CD4-positive, CD25-positive, alpha-beta regulatory T cell (primary cell): Measurements from ENCODE around the gene ZNF277. TPM values are rescaled to one million over a fixed set of nuclear protein-coding genes. Genes with fewer than 3 reads are reported as not detected.

ENCODE experiments used
- ATAC-seq, 2 donors: fragments of 150-1000 bp; cut with Tn5 transposase; one replicate each; pipeline ENCODE4 v1.10.0; 2021; ENCODE audit warnings: low read depth in 2 of 2, moderate number of reproducible peaks in 2 of 2, moderate library complexity in 1 of 2
- DNase-seq, 3 donors: peaks; one replicate each; pipeline versions ENCODE4 v3.0.0 to v3.0.0-alpha.2; 2012 to 2022; ENCODE audit warnings: mixed read lengths in 1 of 3
- H3K27ac ChIP-seq: one replicate; pipeline ENCODE4 v1.7.0; 2013; ENCODE audit warnings: mild to moderate bottlenecking, low read length; ENCODE audit not compliant: insufficient read depth, poor library complexity, severe bottlenecking
- H3K27me3 ChIP-seq: one replicate; pipeline ENCODE4 v1.7.0; 2013; ENCODE audit warnings: low read length; ENCODE audit not compliant: control insufficient read depth, insufficient read depth
- H3K36me3 ChIP-seq: one replicate; pipeline ENCODE4 v1.7.0; 2013; ENCODE audit warnings: mild to moderate bottlenecking, low read length, moderate library complexity; ENCODE audit not compliant: control insufficient read depth, insufficient read depth
- H3K4me1 ChIP-seq: 2 replicates; pipeline ENCODE4 v1.7.0; 2013; ENCODE audit warnings: mild to moderate bottlenecking, low read length; ENCODE audit not compliant: insufficient read depth, control insufficient read depth, poor library complexity, severe bottlenecking
- H3K4me3 ChIP-seq: one replicate; pipeline ENCODE4 v1.7.0; 2013; ENCODE audit warnings: low read depth, mild to moderate bottlenecking, low read length, moderate library complexity
- H3K9me3 ChIP-seq, 2 experiments: 1 replicate in 1 of 2; 2 replicates in 1 of 2; pipeline ENCODE4 v1.7.0; 2013; ENCODE audit warnings: low read length in 2 of 2, mild to moderate bottlenecking in 1 of 2, moderate library complexity in 1 of 2; ENCODE audit not compliant: control insufficient read depth in 2 of 2
- H3K27ac Mint-ChIP-seq, 3 donors: one replicate each; pipeline ENCODE4 v1.8.0; 2020 to 2022; ENCODE audit warnings: mild to moderate bottlenecking in 3 of 3, mixed read lengths in 3 of 3, moderate library complexity in 2 of 3
- H3K27me3 Mint-ChIP-seq: one replicate; pipeline ENCODE4 v1.8.0; 2022; ENCODE audit warnings: mild to moderate bottlenecking, mixed read lengths
- H3K36me3 Mint-ChIP-seq: one replicate; pipeline ENCODE4 v1.8.0; 2020; ENCODE audit warnings: mixed read lengths
- H3K4me1 Mint-ChIP-seq, 4 donors: one replicate each; pipeline ENCODE4 v1.8.0; 2020 to 2022; ENCODE audit warnings: mixed read lengths in 4 of 4, mild to moderate bottlenecking in 1 of 4
- H3K4me3 Mint-ChIP-seq, 4 donors: one replicate each; pipeline ENCODE4 v1.8.0; 2020 to 2022; ENCODE audit warnings: mild to moderate bottlenecking in 4 of 4, mixed read lengths in 4 of 4, moderate library complexity in 3 of 4
- H3K9me3 Mint-ChIP-seq, 7 donors: one replicate each; pipeline ENCODE4 v1.8.0; 2020 to 2022; ENCODE audit warnings: mixed read lengths in 7 of 7, mild to moderate bottlenecking in 3 of 7, moderate library complexity in 2 of 7
- polyA plus RNA-seq, 4 donors: library from polyadenylated mRNA; unstranded; fragments of 300-500 nt; fragmentation: Illumina TruSeq; gene quantifications; one replicate each; pipeline ENCODE4 v1.2.3, GENCODE V29; 2021
- total RNA-seq: library from RNA; stranded (reverse); gene quantifications from one replicate; pipeline ENCODE4 v1.2.3, GENCODE V29; 2022

The ZNF277 gene
- total and polyA plus RNA-seq, 5 donors from 2014 or later: 24.7 to 29.0 (median 26.8) TPM

GRCh38 chr7:112272921-112273561 lies 66.5 kb downstream of the ZNF277 start:
- Histone ChIP-seq H3K9me3 (no peaks in the 10 kb centered on the region), H3K36me3 (no peaks in the 10 kb centered on the region), H3K27me3 (no peaks in the 10 kb centered on the region), H3K4me1 (no peaks in the 10 kb centered on the region), H3K4me3 (no peak overlapping the region), H3K27ac (no peak overlapping the region)
- Mint-ChIP-seq H3K36me3 (peaks cover 4% of the 10 kb centered on the region), H3K27ac (peak overlapping the region in 1 of 3 donors; percentile 30), H3K4me1 (peaks cover under 1 to 24% (median 16%) of the 10 kb centered on the region in 4 donors), H3K9me3 (peaks cover 0 to 1% (median 0%) of the 10 kb centered on the region in 7 donors), H3K4me3 (no peak overlapping the region), H3K27me3 (no peaks in the 10 kb centered on the region)
- peak in 1 of 2 donors; percentile 53 for ATAC-seq
- peak in 1 of 3 donors; percentile 54 for DNase-seq

GRCh38 chr7:112279042-112279441 lies 72.5 kb downstream of the ZNF277 start:
- no peak overlapping the region for H3K27ac ChIP-seq
- Mint-ChIP-seq H3K36me3 (no peaks in the 10 kb centered on the region), H3K9me3 (peaks cover 0 to 1% (median 0%) of the 10 kb centered on the region in 7 donors), H3K27ac (no peak overlapping the region), H3K4me3 (no peak overlapping the region), H3K4me1 (peaks cover 8 to 35% (median 23%) of the 10 kb centered on the region in 4 donors), H3K27me3 (no peaks in the 10 kb centered on the region)
- H3K27me3 ChIP-seq: no peaks in the 10 kb centered on the region
- ATAC-seq (no peak), DNase-seq (no peak)
- H3K9me3 ChIP-seq: no peaks in the 10 kb centered on the region
- H3K4me1 ChIP-seq: no peaks in the 10 kb centered on the region
- H3K36me3 ChIP-seq: no peaks in the 10 kb centered on the region
- H3K4me3 ChIP-seq: no peak overlapping the region

DNA sequence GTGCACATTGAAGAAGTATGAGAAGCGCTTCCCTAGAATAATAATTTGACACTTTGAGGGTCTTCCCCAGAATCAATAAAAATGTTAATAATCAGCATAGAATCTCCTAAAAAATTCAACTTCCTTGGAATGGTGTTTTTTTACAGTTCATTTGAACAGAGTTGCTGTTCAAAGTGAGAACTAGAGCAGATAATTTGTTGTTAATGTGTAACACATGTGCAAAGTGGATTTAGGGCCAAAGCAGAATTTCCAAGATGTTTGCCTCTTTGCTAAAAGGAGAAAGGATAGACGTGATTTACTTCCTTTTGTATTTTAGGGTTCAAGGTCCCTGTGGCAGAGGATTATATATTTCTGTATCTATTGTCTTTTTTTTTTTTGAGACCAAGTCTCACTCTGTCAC lies 73.8 kb downstream of the ZNF277 start:
- Mint-ChIP-seq H3K27ac (peak overlapping the region in 1 of 3 donors; percentile 28), H3K27me3 (no peaks in the 10 kb centered on the region), H3K36me3 (no peaks in the 10 kb centered on the region), H3K4me3 (no peak overlapping the region), H3K9me3 (peaks cover 0 to 1% (median 0%) of the 10 kb centered on the region in 7 donors), H3K4me1 (peaks cover 13 to 33% (median 25%) of the 10 kb centered on the region in 4 donors)
- Histone ChIP-seq H3K36me3 (no peaks in the 10 kb centered on the region), H3K27me3 (no peaks in the 10 kb centered on the region), H3K4me1 (no peaks in the 10 kb centered on the region), H3K4me3 (no peak overlapping the region), H3K9me3 (no peaks in the 10 kb centered on the region), H3K27ac (no peak overlapping the region)
- ATAC-seq (no peak), DNase-seq (no peak)

DNA sequence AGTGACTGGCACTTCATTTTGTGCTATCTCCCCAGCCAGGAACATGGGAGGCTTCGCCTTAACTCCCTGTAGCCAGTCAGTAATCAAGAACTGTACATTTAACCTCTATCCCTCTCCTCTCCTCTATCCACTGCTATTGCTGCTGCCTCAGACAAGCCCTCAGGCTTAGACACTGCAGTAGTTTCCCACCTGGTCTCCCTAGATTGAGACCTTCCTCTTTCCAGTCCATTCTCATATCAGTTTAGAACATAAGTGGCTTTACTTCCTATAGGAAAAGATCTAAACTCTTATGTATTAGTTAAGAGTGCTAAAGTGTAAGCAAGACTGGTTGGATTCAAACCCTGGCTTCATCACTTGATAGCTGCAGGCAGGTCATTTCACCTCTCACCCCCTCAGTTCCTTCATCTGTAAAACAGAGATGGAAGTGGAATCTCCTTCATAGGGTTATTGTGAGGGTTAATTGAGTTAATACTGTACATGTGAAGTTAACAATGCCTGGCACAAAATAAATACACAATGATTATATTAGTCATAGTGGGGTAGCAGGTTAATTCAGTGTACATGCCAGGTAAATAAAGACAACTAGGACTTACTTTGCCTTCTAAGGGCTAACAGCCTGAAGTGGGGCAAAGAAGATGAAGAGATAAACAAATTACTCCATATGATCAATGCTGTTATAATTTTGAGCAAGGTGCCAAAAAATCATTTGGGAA lies 76.1 kb downstream of the ZNF277 start:
- Mint-ChIP-seq H3K27me3 (no peaks in the 10 kb centered on the region), H3K36me3 (peaks cover 4% of the 10 kb centered on the region), H3K9me3 (no peaks in the 10 kb centered on the region), H3K27ac (peak overlapping the region in 1 of 3 donors; percentile 7), H3K4me1 (peaks cover 24 to 40% (median 35%) of the 10 kb centered on the region in 4 donors), H3K4me3 (no peak overlapping the region)
- Histone ChIP-seq H3K4me3 (no peak overlapping the region), H3K36me3 (no peaks in the 10 kb centered on the region), H3K27ac (no peak overlapping the region), H3K4me1 (peaks cover 7% of the 10 kb centered on the region), H3K27me3 (no peaks in the 10 kb centered on the region), H3K9me3 (no peaks in the 10 kb centered on the region)
- no peak for ATAC-seq
- DNase-seq: no peak

GRCh38 chr7:112283382-112283910 lies 77.0 kb downstream of the ZNF277 start:
- H3K36me3 Mint-ChIP-seq: peaks cover 8% of the 10 kb centered on the region
- H3K4me1 Mint-ChIP-seq: peaks cover 22 to 40% (median 33%) of the 10 kb centered on the region in 4 donors
- Histone ChIP-seq H3K4me1 (peaks cover 7% of the 10 kb centered on the region), H3K27ac (no peak overlapping the region), H3K9me3 (no peaks in the 10 kb centered on the region), H3K36me3 (peaks cover 3% of the 10 kb centered on the region), H3K27me3 (no peaks in the 10 kb centered on the region), H3K4me3 (no peak overlapping the region)
- H3K27ac Mint-ChIP-seq: no peak overlapping the region
- H3K4me3 Mint-ChIP-seq: no peak overlapping the region
- H3K9me3 Mint-ChIP-seq: no peaks in the 10 kb centered on the region
- DNase-seq (no peak), ATAC-seq (no peak)
- no peaks in the 10 kb centered on the region for H3K27me3 Mint-ChIP-seq

GRCh38 chr7:112286250-112287086 lies 80.0 kb downstream of the ZNF277 start:
- no peak for ATAC-seq
- H3K36me3 Mint-ChIP-seq: peaks cover 22% of the 10 kb centered on the region

DNA sequence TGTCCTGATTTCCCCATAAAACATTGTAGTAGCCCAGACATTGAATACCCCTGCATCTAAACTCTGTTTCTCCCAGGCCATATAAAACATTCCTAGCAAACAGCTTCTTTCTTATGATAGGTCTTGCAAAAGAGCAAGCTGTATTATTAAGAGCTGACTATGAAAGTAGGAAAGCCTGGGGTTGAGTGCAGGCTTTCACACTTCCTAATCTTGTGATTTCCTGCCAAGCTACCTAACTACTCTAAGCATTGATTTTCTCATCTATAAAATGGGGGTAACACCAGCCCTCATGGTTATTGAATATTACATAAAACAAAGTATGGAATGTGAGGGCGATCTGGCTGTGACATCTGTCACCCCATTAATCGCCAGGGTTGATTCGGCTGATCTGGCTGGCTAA lies 81.8 kb downstream of the ZNF277 start:
- no peaks in the 10 kb centered on the region for H3K9me3 Mint-ChIP-seq
- no peaks in the 10 kb centered on the region for H3K27me3 Mint-ChIP-seq
- Histone ChIP-seq H3K9me3 (no peaks in the 10 kb centered on the region), H3K4me3 (no peak overlapping the region), H3K27me3 (no peaks in the 10 kb centered on the region), H3K36me3 (peaks cover 10% of the 10 kb centered on the region), H3K27ac (no peak overlapping the region), H3K4me1 (peaks cover 7% of the 10 kb centered on the region)
- no peak for DNase-seq
- peaks cover 18 to 33% (median 24%) of the 10 kb centered on the region in 4 donors for H3K4me1 Mint-ChIP-seq
- H3K27ac Mint-ChIP-seq: no peak overlapping the region
- H3K4me3 Mint-ChIP-seq: no peak overlapping the region
- H3K36me3 Mint-ChIP-seq: peaks cover 29% of the 10 kb centered on the region
- ATAC-seq: no peak

More at GRCh38 chr7:112286250-112287086, 80.0 kb downstream of the ZNF277 start:
- no peaks in the 10 kb centered on the region for H3K27me3 ChIP-seq
- no peaks in the 10 kb centered on the region for H3K9me3 ChIP-seq
- Mint-ChIP-seq H3K27ac (peak overlapping the region; percentile 26 to 68 (median 65)), H3K9me3 (no peaks in the 10 kb centered on the region), H3K4me3 (no peak overlapping the region), H3K27me3 (no peaks in the 10 kb centered on the region), H3K4me1 (peaks cover 16 to 41% (median 29%) of the 10 kb centered on the region in 4 donors)
- H3K4me3 ChIP-seq: no peak overlapping the region
- peaks cover 10% of the 10 kb centered on the region for H3K36me3 ChIP-seq
- peaks cover 7% of the 10 kb centered on the region for H3K4me1 ChIP-seq
- peak in 1 of 3 donors; percentile 13 for DNase-seq
- no peak overlapping the region for H3K27ac ChIP-seq
